Neuronal stem cell (in vitro differentiated cells): ENCODE data around the gene MSH5.
A peak's percentile ranks its signal among the peaks of the same experiment; 100 is the strongest.

ENCODE experiments used
- DNase-seq: peaks from one replicate; pipeline ENCODE4 v3.0.0-alpha.2; 2013; ENCODE audit warnings: low spot score
- H2AFZ ChIP-seq: one replicate; pipeline ENCODE4 v1.6.1; 2013; ENCODE audit warnings: mild to moderate bottlenecking, low read length, inconsistent platforms
- H2AK5ac ChIP-seq: 2 replicates; pipeline ENCODE4 v1.6.1; 2013; ENCODE audit warnings: low read depth, mild to moderate bottlenecking, inconsistent platforms, low read length, moderate library complexity, mixed read lengths
- H2BK120ac ChIP-seq: 2 replicates; pipeline ENCODE4 v1.6.1; 2013; ENCODE audit warnings: low read depth, mild to moderate bottlenecking, inconsistent platforms, low read length, moderate library complexity, mixed read lengths
- H2BK12ac ChIP-seq: one replicate; pipeline ENCODE4 v1.6.1; 2013; ENCODE audit warnings: low read length, inconsistent platforms
- H2BK15ac ChIP-seq: 2 replicates; pipeline ENCODE4 v1.6.1; 2013; ENCODE audit warnings: mild to moderate bottlenecking, low read length, inconsistent platforms, mixed read lengths
- H2BK5ac ChIP-seq: one replicate; pipeline ENCODE4 v1.6.1; 2013; ENCODE audit warnings: inconsistent platforms, mild to moderate bottlenecking, low read length, moderate library complexity
- H3K14ac ChIP-seq: one replicate; pipeline ENCODE4 v1.6.1; 2013; ENCODE audit warnings: low read length, inconsistent platforms
- H3K18ac ChIP-seq: 2 replicates; pipeline ENCODE4 v1.6.1; 2013; ENCODE audit warnings: low read length, inconsistent platforms
- H3K23ac ChIP-seq: 2 replicates; pipeline ENCODE4 v1.6.1; 2013; ENCODE audit warnings: low read depth, mild to moderate bottlenecking, mixed read lengths, low read length, inconsistent platforms; ENCODE audit not compliant: poor library complexity
- H3K27ac ChIP-seq: replicated peaks from 3 replicates; pipeline ENCODE4 v1.5.1; 2013; ENCODE audit warnings: low read length, inconsistent platforms
- H3K27me3 ChIP-seq, 3 experiments: 2 replicates each; pipeline ENCODE4 v1.6.1; 2013; ENCODE audit warnings: low read length in 3 of 3, mild to moderate bottlenecking in 2 of 3, inconsistent platforms in 1 of 3, low read depth in 1 of 3, mixed read lengths in 1 of 3, moderate library complexity in 1 of 3; ENCODE audit not compliant: control insufficient read depth in 3 of 3, insufficient read depth in 3 of 3
- H3K36me3 ChIP-seq, 2 donors: replicated peaks in 1 of 2; 2 replicates each; pipeline ENCODE4 v1.6.1; 2013; ENCODE audit warnings: low read length in 2 of 2; ENCODE audit not compliant: control insufficient read depth in 2 of 2, insufficient read depth in 2 of 2
- H3K4ac ChIP-seq: 2 replicates; pipeline ENCODE4 v1.6.1; 2013; ENCODE audit warnings: inconsistent platforms, mild to moderate bottlenecking, low read length, moderate library complexity
- H3K4me1 ChIP-seq, 2 donors: 1 replicate in 1 of 2; 2 replicates in 1 of 2; pipeline ENCODE4 v1.6.1; 2013; ENCODE audit warnings: low read length in 2 of 2, low read depth in 1 of 2; ENCODE audit not compliant: control insufficient read depth in 2 of 2, insufficient read depth in 1 of 2
- H3K4me2 ChIP-seq: one replicate; pipeline ENCODE4 v1.6.1; 2013; ENCODE audit warnings: mild to moderate bottlenecking, low read length, inconsistent platforms; ENCODE audit not compliant: insufficient read depth, poor library complexity, severe bottlenecking
- H3K4me3 ChIP-seq, 2 donors: 2 replicates each; pipeline ENCODE4 v1.5.1; 2013; ENCODE audit warnings: low read length in 2 of 2, mild to moderate bottlenecking in 2 of 2, inconsistent platforms in 1 of 2, moderate library complexity in 1 of 2
- H3K79me1 ChIP-seq: one replicate; pipeline ENCODE4 v1.6.1; 2013; ENCODE audit warnings: low read depth, mild to moderate bottlenecking, inconsistent platforms, low read length, moderate library complexity
- H3K9ac ChIP-seq: one replicate; pipeline ENCODE4 v1.6.1; 2013; ENCODE audit warnings: mild to moderate bottlenecking, low read depth, low read length, inconsistent platforms; ENCODE audit not compliant: poor library complexity
- H3K9me3 ChIP-seq, 2 donors: replicated peaks in 1 of 2; 2 replicates each; pipeline versions ENCODE3 to v1.6.1; 2013; ENCODE audit warnings: low read length in 2 of 2, mild to moderate bottlenecking in 2 of 2, inconsistent platforms in 1 of 2, low read depth in 1 of 2, mixed read lengths in 1 of 2, moderate library complexity in 1 of 2; ENCODE audit not compliant: control insufficient read depth in 2 of 2, insufficient read depth in 1 of 2
- H4K8ac ChIP-seq: one replicate; pipeline ENCODE4 v1.6.1; 2013; ENCODE audit warnings: low read depth, mild to moderate bottlenecking, inconsistent platforms, low read length, moderate library complexity
- H4K91ac ChIP-seq: one replicate; pipeline ENCODE4 v1.6.1; 2013; ENCODE audit warnings: low read length, low read depth, mild to moderate bottlenecking, inconsistent platforms; ENCODE audit not compliant: poor library complexity
- WGBS, 2 donors: extraction: QIAGEN DNeasy Blood & Tissue Kit; methylation state at CpG; one replicate each; pipeline ENCODE4 v1.1.7; 2013; ENCODE audit warnings: missing lambda C conversion rate in 2 of 2, mixed read lengths in 1 of 2; ENCODE audit not compliant: insufficient read length in 2 of 2, insufficient replicate concordance in 1 of 2; ENCODE audit errors: extremely low coverage in 2 of 2; 5-methylcytosine and 5-hydroxymethylcytosine counted together

The MSH5 gene

DNA sequence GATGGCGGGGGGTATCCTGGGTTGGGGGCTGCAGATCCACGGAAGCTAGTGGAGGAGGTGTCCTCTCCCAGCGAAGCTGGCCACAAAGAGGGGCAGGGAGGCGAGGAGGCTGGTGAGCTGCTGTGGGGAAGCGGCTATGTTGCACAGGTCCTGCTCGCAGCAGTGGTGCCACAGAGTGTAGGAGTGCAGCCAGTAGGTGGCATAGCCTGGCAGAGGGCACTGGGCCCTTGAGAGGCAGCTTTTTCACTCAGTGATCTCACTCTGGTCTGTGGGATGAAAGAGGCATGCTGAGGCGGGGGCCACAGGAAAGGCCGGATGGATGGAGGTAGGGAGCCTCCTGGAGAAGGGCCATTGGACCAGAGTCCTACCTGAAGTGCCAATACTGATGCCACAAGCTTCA, 27.5 kb upstream of the MSH5 start:
- Histone ChIP-seq H2AK5ac (peak overlapping the region; percentile 99), H2BK12ac (peak overlapping the region; percentile 96), H3K27ac (no peak overlapping the region), H2BK5ac (no peak overlapping the region), H3K4ac (peak overlapping the region; percentile 78), H4K91ac (peak overlapping the region; percentile 75), H3K36me3 (no peaks in the 10 kb centered on the region), H2BK120ac (peak overlapping the region; percentile 20), H3K23ac (peak overlapping the region; percentile 77), H4K8ac (peak overlapping the region; percentile 49), H3K4me3 (no peak overlapping the region), H3K9ac (no peak overlapping the region), H3K14ac (no peak overlapping the region), H3K4me2 (no peak overlapping the region), H3K27me3 (peaks cover 0 to 5% (median 0%) of the 10 kb centered on the region in 3 experiments), H3K4me1 (peaks cover 13 to 17% of the 10 kb centered on the region in 2 donors), H2AFZ (no peak overlapping the region), H3K79me1 (no peaks in the 10 kb centered on the region), H3K18ac (peak overlapping the region; percentile 75), H3K9me3 (no peaks in the 10 kb centered on the region), H2BK15ac (peak overlapping the region; percentile 87)
- no CpG with 5 or more reads among the region's 8 CpGs for WGBS, 2 donors
- no peak for DNase-seq

DNA sequence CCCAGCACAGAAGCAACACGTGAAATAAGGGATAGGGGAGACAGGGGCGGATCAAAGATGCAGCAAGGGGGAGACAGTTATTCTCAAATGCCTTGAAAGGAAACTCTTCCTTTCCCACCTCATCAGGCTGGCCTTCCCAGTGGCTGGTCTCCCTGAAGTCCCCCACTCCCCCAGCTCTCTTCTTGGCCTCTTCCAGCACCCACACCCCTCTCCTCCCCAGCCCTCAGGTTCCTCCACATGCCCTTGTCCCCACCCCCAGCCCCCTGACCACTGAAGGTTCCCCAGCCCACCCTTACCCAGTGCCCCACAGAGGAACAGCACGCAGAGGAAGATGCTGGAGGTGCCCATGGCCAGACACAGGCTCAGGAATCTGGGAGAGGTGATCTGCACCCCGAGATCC, 26.3 kb upstream of the MSH5 start:
- Histone ChIP-seq H3K4me1 (peaks cover 13 to 17% of the 10 kb centered on the region in 2 donors), H2AK5ac (peak overlapping the region; percentile 40), H3K9ac (no peak overlapping the region), H2BK120ac (no peak overlapping the region), H3K23ac (no peak overlapping the region), H4K8ac (no peak overlapping the region), H3K4me3 (no peak overlapping the region), H3K4ac (no peak overlapping the region), H3K4me2 (no peak overlapping the region), H2BK12ac (no peak overlapping the region), H3K79me1 (no peaks in the 10 kb centered on the region), H3K14ac (no peak overlapping the region), H3K27ac (no peak overlapping the region), H3K9me3 (no peaks in the 10 kb centered on the region), H3K36me3 (no peaks in the 10 kb centered on the region), H3K18ac (peak overlapping the region; percentile 73), H3K27me3 (peaks cover 0 to 8% (median 0%) of the 10 kb centered on the region in 3 experiments), H2AFZ (peak overlapping the region; percentile 84), H2BK15ac (peak overlapping the region; percentile 7), H2BK5ac (no peak overlapping the region), H4K91ac (no peak overlapping the region)
- DNase-seq: no peak
- no CpG with 5 or more reads among the region's 4 CpGs for WGBS, 2 donors

DNA sequence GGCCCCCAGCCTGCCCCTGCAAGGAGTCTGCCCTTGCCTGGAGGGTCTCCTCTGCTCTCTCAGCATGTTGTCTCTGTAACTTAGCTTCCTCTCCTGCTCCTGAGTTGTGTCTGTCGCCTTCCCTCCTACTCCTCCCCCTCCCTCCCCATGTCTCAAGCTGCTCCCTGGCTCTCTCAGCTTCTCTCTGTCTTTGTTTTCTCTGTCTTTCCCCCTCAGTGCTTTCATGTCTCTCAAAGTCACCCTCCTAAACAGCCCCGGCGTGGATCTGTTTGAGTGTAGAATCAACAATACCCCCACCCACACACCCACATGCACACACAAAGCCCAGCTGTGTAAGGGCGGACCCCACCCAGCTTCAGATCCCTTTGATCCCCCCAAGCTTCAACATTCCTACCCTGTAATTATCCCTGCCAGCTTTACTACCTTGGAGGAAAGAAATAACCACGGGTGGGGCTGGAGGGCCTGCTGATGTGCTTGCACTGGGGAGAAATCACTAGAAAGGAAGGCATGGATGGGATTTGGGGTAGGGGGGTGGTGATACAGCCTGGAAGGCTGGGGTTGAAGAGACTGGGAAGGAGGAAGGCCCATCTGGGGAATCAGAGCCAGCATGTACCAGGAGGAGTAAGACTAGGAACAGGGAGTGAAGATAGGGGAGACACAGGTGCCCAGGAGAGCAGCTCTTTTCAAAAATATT, 25.7 kb upstream of the MSH5 start:
- H2AFZ ChIP-seq: peak overlapping the region; percentile 84
- H3K36me3 ChIP-seq: no peaks in the 10 kb centered on the region
- H3K23ac ChIP-seq: no peak overlapping the region
- no peak overlapping the region for H2BK5ac ChIP-seq
- peak; percentile 44 for DNase-seq
- no peak overlapping the region for H2AK5ac ChIP-seq
- no peak overlapping the region for H4K91ac ChIP-seq
- no peaks in the 10 kb centered on the region for H3K79me1 ChIP-seq
- no peak overlapping the region for H2BK15ac ChIP-seq
- H3K4ac ChIP-seq: no peak overlapping the region
- no CpG with 5 or more reads among the region's 5 CpGs for WGBS, 2 donors
- H4K8ac ChIP-seq: no peak overlapping the region
- peak overlapping the region; percentile 73 for H3K18ac ChIP-seq
- H3K4me3 ChIP-seq: no peak overlapping the region
- peak overlapping the region; percentile 23 for H3K4me2 ChIP-seq
- H3K14ac ChIP-seq: no peak overlapping the region
- H2BK12ac ChIP-seq: no peak overlapping the region
- no peak overlapping the region for H3K9ac ChIP-seq
- peaks cover 0 to 8% (median 0%) of the 10 kb centered on the region in 3 experiments for H3K27me3 ChIP-seq
- no peak overlapping the region for H3K27ac ChIP-seq
- peaks cover 13 to 17% of the 10 kb centered on the region in 2 donors for H3K4me1 ChIP-seq
- H2BK120ac ChIP-seq: no peak overlapping the region
- no peaks in the 10 kb centered on the region for H3K9me3 ChIP-seq

DNA sequence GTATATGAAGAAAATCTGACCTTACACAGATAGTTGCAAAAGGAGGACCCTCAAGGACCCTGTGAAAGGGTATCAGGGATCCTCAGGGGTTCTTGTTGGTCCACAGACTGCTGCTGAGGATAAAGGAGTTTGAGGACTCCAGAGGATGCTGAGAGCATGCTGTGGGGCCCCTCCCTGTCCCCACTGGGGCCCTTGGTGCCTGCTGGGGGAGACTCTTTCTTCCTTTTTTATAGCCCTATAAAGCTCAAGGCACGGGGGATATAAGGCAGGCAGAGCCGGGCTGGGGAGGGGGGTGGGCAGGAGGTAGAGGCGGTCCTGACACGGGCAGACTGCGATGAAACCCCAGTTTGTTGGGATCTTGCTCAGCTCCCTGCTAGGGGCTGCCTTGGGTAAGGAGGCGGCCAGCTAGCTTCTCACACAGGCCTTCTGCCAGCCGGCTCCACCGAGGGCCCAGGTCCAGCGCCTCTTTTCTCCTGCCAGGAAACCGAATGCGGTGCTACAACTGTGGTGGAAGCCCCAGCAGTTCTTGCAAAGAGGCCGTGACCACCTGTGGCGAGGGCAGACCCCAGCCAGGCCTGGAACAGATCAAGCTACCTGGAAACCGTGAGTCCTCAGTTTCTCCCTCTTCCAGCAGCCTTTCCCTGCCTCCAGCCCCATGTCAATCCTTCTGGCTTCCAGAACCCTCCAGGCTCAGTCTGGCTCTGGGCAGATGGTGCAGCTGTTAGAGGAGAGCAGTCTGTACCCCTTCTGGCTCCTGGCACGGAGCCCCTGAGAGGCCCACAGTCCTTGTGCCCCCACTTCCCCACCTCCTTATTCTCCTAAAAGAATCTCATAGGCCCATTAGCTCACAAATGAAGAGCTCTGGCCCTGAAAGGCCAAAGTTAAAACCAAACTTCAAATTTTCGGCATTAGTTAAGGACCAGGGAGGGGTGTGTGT, 24.5 kb upstream of the MSH5 start, which contains the start of gene LY6G6D:
LY6G6D (plus strand) TSS at position 327 of the 937 bp plus-strand sequence; CDS start at position 335, 8 bp downstream.
- no peak within 1 kb of the TSS for H2AK5ac ChIP-seq

More for the DNA sequence above, 24.5 kb upstream of the MSH5 start, which contains the start of gene LY6G6D:
- Histone ChIP-seq H3K9ac (no peak within 1 kb of the TSS), H3K4me3 (no peak within 1 kb of the TSS), H2AFZ (peak within 1 kb of the TSS; percentile 84), H2BK5ac (no peak within 1 kb of the TSS), H3K18ac (peak within 1 kb of the TSS; percentile 23), H3K36me3 (no peaks in the 10 kb centered on the region), H2BK15ac (peak within 1 kb of the TSS; percentile 71), H3K4ac (no peak within 1 kb of the TSS), H4K91ac (no peak within 1 kb of the TSS), H3K14ac (no peak within 1 kb of the TSS), H3K4me1 (peaks cover 13 to 17% of the 10 kb centered on the region in 2 donors), H3K27ac (no peak within 1 kb of the TSS), H2BK120ac (peak within 1 kb of the TSS; percentile 33), H3K9me3 (no peaks in the 10 kb centered on the region), H3K4me2 (no peak within 1 kb of the TSS), H3K79me1 (no peaks in the 10 kb centered on the region), H2BK12ac (no peak within 1 kb of the TSS), H4K8ac (peak within 1 kb of the TSS; percentile 20), H3K23ac (no peak within 1 kb of the TSS), H3K27me3 (peaks cover 0 to 8% (median 0%) of the 10 kb centered on the region in 3 experiments)
- no peak for DNase-seq
- no CpG with 5 or more reads among the region's 16 CpGs for WGBS, 2 donors
